Cardiac septum (tissue), 1 donor: ENCODE results near the gene SLC25A22. TPM values are rescaled to one million over a fixed set of nuclear protein-coding genes. Genes with fewer than 3 reads are reported as not detected.

Experiments used
- DNase-seq: peaks from one replicate; pipeline ENCODE4 v3.0.0-alpha.2; 2020; ENCODE audit warnings: low spot score
- intact Hi-C: fragments of 100-400 bp; cut with DNase I; formaldehyde crosslinking; loops from one replicate; pipeline ENCODE4 v1.14.0; 2022
- long read RNA-seq: library from polyadenylated mRNA; unstranded; transcript quantifications from one replicate; pipeline ENCODE4 v2.0.0, GENCODE V29; 2021
- total RNA-seq: library from RNA; stranded (reverse); fragmentation: NEBNext Ultra II Directional; extraction: Animal tissue kit (Norgen Biotek cat#: 25700); gene quantifications from one replicate; pipeline ENCODE4 v1.2.1, GENCODE V29; 2021
- donor health status: DM: no; HTN: no; CAD: no.

SLC25A22 gene
- total RNA-seq: 4.7 TPM
- long read RNA-seq, partial matches to known transcripts: 1 of 5 reads
- long read RNA-seq, other reads (novel, unspliced or antisense): 2 of 5 reads

GRCh38 chr11:798093-798713 lies at the start of gene SLC25A22:
Gene SLC25A22, minus strand, starts transcription at chr11:798281. Its CDS starts 3,275 bp downstream, at chr11:795006.
- peak; percentile 91 for DNase-seq
- intact Hi-C loops: no loop called here

GRCh38 chr11:847876-848275 lies 49.8 kb upstream of the SLC25A22 start:
- intact Hi-C loops: loop anchor here (2.0 kb wide), 1 partner anchor 203 kb away; no protein-coding TSS in a partner anchor
- DNase-seq: no peak

GRCh38 chr11:846496-847098 lies 48.5 kb upstream of the SLC25A22 start:
- intact Hi-C loops: no loop called here

DNA sequence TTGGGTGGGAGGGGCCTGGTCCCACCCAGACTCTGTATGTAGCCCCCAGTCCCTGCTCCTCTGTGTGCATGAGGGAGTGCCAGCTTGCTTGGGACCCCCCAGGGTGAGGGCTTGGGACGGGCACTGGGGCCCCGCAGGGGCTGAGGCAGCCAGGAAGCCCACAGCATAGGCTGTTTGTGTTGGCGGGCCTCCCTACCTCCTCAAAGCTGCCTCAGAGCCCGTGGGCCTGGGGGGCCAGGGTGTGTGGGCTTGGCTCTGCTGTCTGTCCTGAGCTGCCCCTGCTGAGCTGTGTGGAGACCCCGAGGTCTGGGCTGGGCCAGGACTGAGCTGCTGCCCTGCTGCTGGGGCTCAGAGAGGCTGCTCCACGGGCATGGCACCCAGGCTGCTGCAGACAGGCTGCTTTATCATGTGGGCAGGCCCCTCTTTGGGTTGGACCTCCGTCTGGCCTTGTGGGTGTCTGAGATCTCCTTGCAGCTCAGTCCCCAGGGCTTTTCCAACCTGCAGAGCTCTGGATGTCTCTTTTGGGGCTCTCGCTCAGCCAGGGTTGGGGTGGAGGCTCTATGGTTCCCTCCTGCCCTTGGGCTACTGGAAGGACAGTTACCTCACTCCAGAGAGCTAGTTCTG lies 47.9 kb upstream of the SLC25A22 start:
- no peak for DNase-seq
- intact Hi-C loops: loop anchor here (2.0 kb wide), 1 partner anchor 79 kb away; the partner anchor contains the start of gene AP2A2

More at GRCh38 chr11:846496-847098, 48.5 kb upstream of the SLC25A22 start:
- no peak for DNase-seq

DNA sequence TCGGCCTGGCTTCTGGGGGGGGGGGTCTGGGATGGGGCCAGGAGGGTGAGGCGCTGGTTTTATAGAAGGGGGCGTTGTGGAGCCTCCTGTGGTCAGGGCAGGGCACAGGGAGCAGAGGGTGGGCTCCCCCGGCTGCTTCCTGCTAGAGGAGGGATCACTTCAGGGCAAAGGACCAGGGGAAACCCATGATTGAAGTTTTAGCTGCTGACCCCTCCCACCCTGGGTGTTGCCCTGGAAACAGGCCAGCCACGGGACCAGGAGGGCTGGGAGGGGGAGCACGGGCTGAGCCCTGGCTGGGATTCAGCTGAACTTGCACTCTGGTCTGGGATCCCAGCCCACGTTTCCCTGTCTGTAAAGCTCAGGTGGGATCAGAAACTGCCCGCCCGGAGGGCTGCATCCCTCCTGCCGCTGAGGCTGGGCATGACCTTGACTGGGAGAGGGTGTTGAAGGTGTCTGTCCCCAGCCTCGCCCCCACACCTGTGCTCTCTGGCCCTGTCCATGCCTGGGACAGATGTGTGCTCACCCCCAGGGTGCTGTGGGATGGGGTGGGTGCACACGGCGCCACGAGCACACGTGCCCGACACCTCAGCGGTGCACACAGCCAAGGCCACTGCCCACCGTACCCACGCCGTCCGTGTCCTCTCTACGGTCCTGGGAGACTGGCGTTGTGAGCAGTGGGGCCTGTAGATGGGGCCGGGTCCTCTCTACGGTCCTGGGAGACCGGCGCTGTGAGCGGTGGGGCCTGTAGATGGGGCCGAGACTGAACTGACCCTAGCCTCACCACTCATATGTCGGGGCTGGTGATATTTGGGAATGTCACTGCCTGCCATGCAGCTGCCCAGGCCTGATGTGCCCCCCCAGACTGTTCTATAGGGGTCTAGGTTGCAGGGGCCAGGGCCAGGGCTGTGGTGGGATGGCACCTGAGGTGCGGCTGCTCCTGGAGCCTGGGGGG lies 46.9 kb upstream of the SLC25A22 start:
- intact Hi-C loops: loop anchor here (2.0 to 5.0 kb wide), 2 partner anchors 38 to 80 kb away; partner anchors contain the start of genes AP2A2, PIDD1 and RPLP2
- peak; percentile 93 for DNase-seq

- intact Hi-C loops: loop anchor here (2.0 to 5.0 kb wide), 2 partner anchors 37 to 81 kb away; partner anchors contain the start of genes AP2A2, PIDD1 and RPLP2
These were observed 46.0 kb upstream of the SLC25A22 start for GRCh38 chr11:843818-844692.

GRCh38 chr11:843086-843734 lies 45.1 kb upstream of the SLC25A22 start:
- intact Hi-C loops: loop anchor here (5.0 kb wide), 1 partner anchor 36 kb away; the partner anchor contains the start of genes PIDD1 and RPLP2
- DNase-seq: no peak

More at GRCh38 chr11:843818-844692, 46.0 kb upstream of the SLC25A22 start:
- DNase-seq: peak; percentile 94

GRCh38 chr11:842370-843002 lies 44.4 kb upstream of the SLC25A22 start, which contains the start of the genes POLR2L and TSPAN4:
Gene POLR2L, minus strand, starts transcription at chr11:842529. Its CDS starts 21 bp downstream, at chr11:842508.
Gene TSPAN4, plus strand, starts transcription at chr11:842852. Its CDS starts 7,453 bp downstream, at chr11:850305.
- intact Hi-C loops: loop anchor here (5.0 kb wide), 1 partner anchor 35 kb away; the partner anchor contains the start of genes PIDD1 and RPLP2
- DNase-seq: peak; percentile 95

DNA sequence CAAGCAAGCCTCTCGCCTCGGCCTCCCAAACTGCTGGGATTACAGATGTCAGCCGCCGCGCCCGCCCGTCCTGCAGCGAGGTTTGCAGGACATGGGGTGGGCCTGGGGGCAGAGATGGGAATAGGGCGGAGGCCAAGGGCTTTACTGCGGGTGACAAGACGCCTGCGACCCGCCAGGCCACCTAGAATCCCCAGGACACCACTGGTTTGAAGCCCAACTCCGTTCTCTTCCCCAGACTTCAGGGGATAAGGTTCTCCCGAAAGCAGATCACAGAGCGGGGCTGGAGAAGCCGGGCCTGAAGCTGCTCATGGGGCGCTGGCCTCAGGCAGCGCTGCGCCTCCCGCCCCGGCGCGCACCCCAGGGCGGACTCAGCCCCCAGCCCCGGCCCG lies 43.9 kb upstream of the SLC25A22 start:
- DNase-seq: no peak
- intact Hi-C loops: loop anchor here (5.0 kb wide), 1 partner anchor 35 kb away; the partner anchor contains the start of genes PIDD1 and RPLP2

DNA sequence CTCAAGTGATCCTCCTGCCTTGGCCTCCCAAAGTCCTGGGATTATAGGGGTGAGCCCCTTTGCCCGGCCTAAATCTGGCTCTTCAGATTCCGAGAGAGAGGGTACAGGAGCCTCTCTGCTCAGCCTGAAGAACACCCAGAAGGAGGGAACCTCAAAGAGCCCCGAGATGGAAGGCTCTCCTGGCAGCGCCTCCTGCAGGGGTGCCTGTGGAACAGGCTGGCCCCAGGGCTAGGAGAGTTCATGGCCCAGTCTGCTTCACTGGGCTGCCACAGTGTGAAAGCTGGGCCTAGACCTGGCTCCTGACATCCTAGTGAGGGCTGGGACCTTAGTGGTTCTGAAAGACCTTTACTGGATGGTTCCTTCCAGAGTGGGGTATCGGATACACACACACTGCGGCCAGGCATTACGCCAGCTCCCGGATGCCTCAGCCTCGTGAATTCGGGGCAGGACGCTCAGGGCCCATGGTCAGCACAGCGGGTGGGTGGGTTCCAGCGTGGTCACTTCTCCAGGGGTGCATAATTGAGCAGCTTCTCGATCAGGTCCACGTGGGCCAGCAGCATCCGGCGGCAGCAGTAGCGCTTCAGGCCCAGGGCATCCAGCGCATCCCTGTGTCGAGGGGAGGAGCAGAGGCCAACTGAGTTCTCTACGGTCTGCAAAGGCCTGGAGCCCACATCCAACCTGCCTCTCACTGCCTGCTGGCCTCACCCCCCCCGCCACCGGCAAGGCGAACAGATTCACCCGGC lies 42.0 kb upstream of the SLC25A22 start:
- intact Hi-C loops: loop anchor here (5.0 kb wide), 1 partner anchor 33 kb away; the partner anchor contains the start of genes PIDD1 and RPLP2
- no peak for DNase-seq

DNA sequence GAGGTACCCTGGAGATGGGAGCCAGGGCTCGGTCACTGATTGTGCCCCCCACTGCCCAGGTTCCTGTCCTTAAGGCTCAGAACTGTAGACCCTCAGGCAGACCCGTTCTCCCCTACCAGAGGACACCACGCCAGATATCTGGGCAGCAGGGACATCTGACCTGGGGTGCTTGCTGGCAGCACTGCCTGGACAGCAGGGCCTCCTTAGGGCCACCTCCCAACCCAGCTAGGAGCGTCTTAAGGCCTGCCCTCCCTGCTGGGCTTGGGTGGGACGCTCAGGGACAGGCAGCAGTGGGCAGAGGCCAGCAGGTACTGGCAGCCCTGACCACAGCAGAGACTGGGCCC lies 41.2 kb upstream of the SLC25A22 start:
- intact Hi-C loops: no loop called here
- no peak for DNase-seq

DNA sequence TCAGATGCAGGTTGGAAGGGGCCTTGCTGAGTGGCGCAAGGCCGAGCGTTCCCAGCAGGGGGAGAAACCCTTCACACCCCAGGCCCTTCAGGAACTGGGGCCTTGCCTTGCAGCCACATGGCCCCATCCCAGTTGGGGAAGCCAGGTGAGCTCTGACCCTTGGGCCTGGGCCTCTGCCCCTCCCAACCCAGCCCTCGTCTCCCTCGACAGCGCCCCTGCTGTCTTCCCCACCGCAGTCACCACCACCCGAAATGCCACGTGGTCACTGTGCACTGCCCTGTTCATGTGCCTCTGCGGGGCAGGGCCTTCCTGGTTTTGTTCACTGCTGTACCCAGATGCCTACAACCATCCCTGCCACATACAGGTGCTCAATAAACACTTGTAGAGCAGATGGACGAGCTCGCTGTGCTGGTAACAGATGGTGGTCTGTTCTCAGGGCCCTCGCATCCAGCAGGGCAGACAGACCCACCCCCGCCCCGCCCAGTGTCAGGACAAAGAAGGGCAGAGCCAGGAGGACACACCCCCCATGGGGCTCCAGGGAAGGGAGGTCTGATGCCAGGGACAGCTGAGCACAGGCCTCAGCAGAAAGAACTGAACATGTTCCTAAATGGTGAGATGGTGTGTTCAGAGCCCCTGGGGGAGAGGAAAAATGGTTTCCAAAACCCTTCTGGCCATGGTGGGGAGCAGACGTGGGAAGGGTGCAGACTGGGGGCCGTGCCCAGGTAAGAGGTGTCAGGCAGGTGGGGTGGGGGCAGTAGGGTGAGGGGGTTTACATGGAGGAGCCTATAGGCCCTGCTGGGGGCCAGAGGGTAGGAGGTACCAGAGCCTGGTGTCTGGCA lies 40.6 kb upstream of the SLC25A22 start:
- no peak for DNase-seq
- intact Hi-C loops: no loop called here

DNA sequence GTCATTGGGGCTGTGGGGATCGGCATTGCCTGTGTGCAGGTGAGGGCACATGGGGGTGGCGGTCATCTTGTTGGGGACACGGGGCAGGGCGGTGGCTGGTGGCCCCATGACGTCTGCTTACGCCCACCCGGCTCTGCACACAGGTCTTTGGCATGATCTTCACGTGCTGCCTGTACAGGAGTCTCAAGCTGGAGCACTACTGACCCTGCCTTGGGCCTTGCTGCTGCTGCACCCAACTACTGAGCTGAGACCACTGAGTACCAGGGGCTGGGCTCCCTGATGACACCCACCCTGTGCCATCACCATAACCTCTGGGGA lies 39.9 kb upstream of the SLC25A22 start:
- DNase-seq: no peak
- intact Hi-C loops: no loop called here

GRCh38 chr11:837189-837989 lies 39.3 kb upstream of the SLC25A22 start:
- no peak for DNase-seq
- intact Hi-C loops: no loop called here

DNA sequence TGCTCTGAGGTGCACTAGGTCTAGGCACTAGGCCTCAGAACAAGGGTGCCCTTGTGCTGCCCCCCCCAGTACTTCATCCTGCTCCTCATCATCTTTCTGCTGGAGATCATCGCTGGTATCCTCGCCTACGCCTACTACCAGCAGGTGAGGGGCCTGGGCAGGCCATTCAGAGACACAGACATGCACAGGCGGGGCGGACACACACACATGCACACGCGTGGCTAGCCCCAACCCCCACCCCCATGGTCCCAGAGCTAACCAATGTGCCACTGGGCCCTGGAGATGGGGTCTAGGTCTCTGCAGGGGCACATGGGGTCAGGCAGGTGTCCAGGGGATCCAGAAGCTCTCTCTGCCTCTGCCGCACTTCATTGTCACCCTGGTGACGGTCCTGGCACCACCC lies 38.6 kb upstream of the SLC25A22 start:
- intact Hi-C loops: no loop called here
- no peak for DNase-seq
